ENCODE results near the gene ARPP21. TPM values are rescaled to one million over a fixed set of nuclear protein-coding genes. Genes with fewer than 3 reads are reported as not detected.

Gene ARPP21
- total and polyA plus RNA-seq, 7 experiments from 2014 or later = not detected

GRCh38 chr3:35748144-35748543 is 108.8 kb downstream of the ARPP21 start:
- Histone ChIP-seq H3K27ac (ENCODE audit: low read depth, low read length) (no peak overlapping the region), H3K4me3 (ENCODE audit: low read length) (no peak overlapping the region), H3K36me3 (ENCODE audit: control insufficient read depth in 2 of 3, insufficient read depth in 3 of 3, low read length in 3 of 3) (no peaks in the 10 kb centered on the region), H3K4me1 (ENCODE audit: control insufficient read depth in 2 of 2, insufficient read depth in 2 of 2, low read length in 2 of 2) (no peaks in the 10 kb centered on the region), H3K27me3 (ENCODE audit: control insufficient read depth in 2 of 2, insufficient read depth in 2 of 2, low read length in 2 of 2) (no peaks in the 10 kb centered on the region), H3K9me3 (ENCODE audit: control insufficient read depth in 2 of 3, low read length in 3 of 3) (no peaks in the 10 kb centered on the region)
- H3K9me3 Mint-ChIP-seq = peaks cover 0 to 10% (median 0%) of the 10 kb centered on the region in 11 donors
- H3K27ac Mint-ChIP-seq = no peak overlapping the region
- intact Hi-C loops (cut with micrococcal nuclease) = no loop called here
- H3K4me1 Mint-ChIP-seq = peaks cover 0 to 3% (median 0%) of the 10 kb centered on the region in 7 donors
- H3K27me3 Mint-ChIP-seq = no peaks in the 10 kb centered on the region
- POLR2A ChIA-PET = no interaction called here
- H3K36me3 Mint-ChIP-seq = no peaks in the 10 kb centered on the region
- no peak overlapping the region for H3K4me3 Mint-ChIP-seq
- CTCF ChIA-PET = no interaction called here
- DNase-seq (no peak), ATAC-seq (no peak)

- Mint-ChIP-seq H3K27me3 (peaks cover 0 to 4% (median 0%) of the 10 kb centered on the region in 5 donors), H3K36me3 (no peaks in the 10 kb centered on the region), H3K27ac (no peak overlapping the region), H3K4me1 (peaks cover 0 to 3% (median 0%) of the 10 kb centered on the region in 7 donors), H3K4me3 (no peak overlapping the region), H3K9me3 (peaks cover 0 to 10% (median 0%) of the 10 kb centered on the region in 11 donors)
- Histone ChIP-seq H3K4me1 (ENCODE audit: control insufficient read depth in 2 of 2, insufficient read depth in 2 of 2, low read length in 2 of 2) (no peaks in the 10 kb centered on the region), H3K27ac (ENCODE audit: low read depth, low read length) (no peak overlapping the region), H3K9me3 (ENCODE audit: control insufficient read depth in 2 of 3, low read length in 3 of 3) (no peaks in the 10 kb centered on the region), H3K36me3 (ENCODE audit: control insufficient read depth in 2 of 3, insufficient read depth in 3 of 3, low read length in 3 of 3) (no peaks in the 10 kb centered on the region), H3K4me3 (ENCODE audit: low read length) (no peak overlapping the region), H3K27me3 (ENCODE audit: control insufficient read depth in 2 of 2, insufficient read depth in 2 of 2, low read length in 2 of 2) (no peaks in the 10 kb centered on the region)
- POLR2A ChIA-PET = no interaction called here
- CTCF ChIA-PET = no interaction called here
- intact Hi-C loops (cut with micrococcal nuclease) = no loop called here
- no peak for ATAC-seq
- no peak for DNase-seq
These were observed 111.9 kb downstream of the ARPP21 start for GRCh38 chr3:35751207-35751606.

GRCh38 chr3:35757991-35758757 is 118.8 kb downstream of the ARPP21 start:
- ChIA-PET POLR2A (no interaction called here), CTCF (no interaction called here)
- intact Hi-C loops (cut with micrococcal nuclease) = no loop called here
- Mint-ChIP-seq H3K4me1 (no peaks in the 10 kb centered on the region), H3K27me3 (peaks cover 0 to 4% (median 0%) of the 10 kb centered on the region in 5 donors), H3K4me3 (no peak overlapping the region), H3K9me3 (peaks cover 0 to 13% (median 0%) of the 10 kb centered on the region in 11 donors), H3K27ac (no peak overlapping the region), H3K36me3 (no peaks in the 10 kb centered on the region)
- Histone ChIP-seq H3K36me3 (ENCODE audit: control insufficient read depth in 2 of 3, insufficient read depth in 3 of 3, low read length in 3 of 3) (no peaks in the 10 kb centered on the region), H3K27ac (ENCODE audit: low read depth, low read length) (no peak overlapping the region), H3K4me1 (ENCODE audit: control insufficient read depth in 2 of 2, insufficient read depth in 2 of 2, low read length in 2 of 2) (no peaks in the 10 kb centered on the region), H3K9me3 (ENCODE audit: control insufficient read depth in 2 of 3, low read length in 3 of 3) (no peaks in the 10 kb centered on the region), H3K27me3 (ENCODE audit: control insufficient read depth in 2 of 2, insufficient read depth in 2 of 2, low read length in 2 of 2) (no peaks in the 10 kb centered on the region), H3K4me3 (ENCODE audit: low read length) (no peak overlapping the region)
- no peak for DNase-seq
- no peak for ATAC-seq

- intact Hi-C loops (cut with micrococcal nuclease) = no loop called here
- Histone ChIP-seq H3K4me1 (ENCODE audit: control insufficient read depth in 2 of 2, insufficient read depth in 2 of 2, low read length in 2 of 2) (no peaks in the 10 kb centered on the region), H3K27me3 (ENCODE audit: control insufficient read depth in 2 of 2, insufficient read depth in 2 of 2, low read length in 2 of 2) (no peaks in the 10 kb centered on the region), H3K9me3 (ENCODE audit: control insufficient read depth in 2 of 3, low read length in 3 of 3) (no peaks in the 10 kb centered on the region), H3K36me3 (ENCODE audit: control insufficient read depth in 2 of 3, insufficient read depth in 3 of 3, low read length in 3 of 3) (no peaks in the 10 kb centered on the region), H3K27ac (ENCODE audit: low read depth, low read length) (no peak overlapping the region), H3K4me3 (ENCODE audit: low read length) (no peak overlapping the region)
- ChIA-PET CTCF (no interaction called here), POLR2A (no interaction called here)
- Mint-ChIP-seq H3K27me3 (peaks cover 0 to 2% (median 0%) of the 10 kb centered on the region in 5 donors), H3K27ac (no peak overlapping the region), H3K4me1 (no peaks in the 10 kb centered on the region), H3K36me3 (no peaks in the 10 kb centered on the region), H3K4me3 (no peak overlapping the region), H3K9me3 (peaks cover 0 to 13% (median 0%) of the 10 kb centered on the region in 11 donors)
- ATAC-seq = no peak
- DNase-seq = no peak
These were observed 120.8 kb downstream of the ARPP21 start for GRCh38 chr3:35760146-35760545.

- Mint-ChIP-seq H3K36me3 (no peaks in the 10 kb centered on the region), H3K9me3 (peaks cover 0 to 9% (median 0%) of the 10 kb centered on the region in 11 donors), H3K4me3 (no peak overlapping the region), H3K27me3 (no peaks in the 10 kb centered on the region), H3K4me1 (no peaks in the 10 kb centered on the region), H3K27ac (no peak overlapping the region)
- H3K27ac ChIP-seq (ENCODE audit: low read depth, low read length) = no peak overlapping the region
- ChIA-PET CTCF (no interaction called here), POLR2A (no interaction called here)
- no peaks in the 10 kb centered on the region for H3K4me1 ChIP-seq (ENCODE audit: control insufficient read depth in 2 of 2, insufficient read depth in 2 of 2, low read length in 2 of 2)
- no peaks in the 10 kb centered on the region for H3K9me3 ChIP-seq (ENCODE audit: control insufficient read depth in 2 of 3, low read length in 3 of 3)
- no peaks in the 10 kb centered on the region for H3K27me3 ChIP-seq (ENCODE audit: control insufficient read depth in 2 of 2, insufficient read depth in 2 of 2, low read length in 2 of 2)
- ATAC-seq (no peak), DNase-seq (no peak)
- H3K4me3 ChIP-seq (ENCODE audit: low read length) = no peak overlapping the region
- intact Hi-C loops (cut with micrococcal nuclease) = no loop called here
- no peaks in the 10 kb centered on the region for H3K36me3 ChIP-seq (ENCODE audit: control insufficient read depth in 2 of 3, insufficient read depth in 3 of 3, low read length in 3 of 3)
These were observed 122.0 kb downstream of the ARPP21 start for GRCh38 chr3:35761311-35761710.

GRCh38 chr3:35772381-35773015 is 133.2 kb downstream of the ARPP21 start:
- no peak overlapping the region for H3K27ac ChIP-seq (ENCODE audit: low read depth, low read length)
- Mint-ChIP-seq H3K36me3 (no peaks in the 10 kb centered on the region), H3K4me1 (no peaks in the 10 kb centered on the region), H3K9me3 (peaks cover 0 to 3% (median 0%) of the 10 kb centered on the region in 11 donors), H3K27me3 (no peaks in the 10 kb centered on the region), H3K4me3 (no peak overlapping the region), H3K27ac (no peak overlapping the region)
- intact Hi-C loops (cut with micrococcal nuclease) = no loop called here
- H3K27me3 ChIP-seq (ENCODE audit: control insufficient read depth in 2 of 2, insufficient read depth in 2 of 2, low read length in 2 of 2) = no peaks in the 10 kb centered on the region
- no peaks in the 10 kb centered on the region for H3K36me3 ChIP-seq (ENCODE audit: control insufficient read depth in 2 of 3, insufficient read depth in 3 of 3, low read length in 3 of 3)
- no peak for ATAC-seq
- no peak for DNase-seq
- H3K9me3 ChIP-seq (ENCODE audit: control insufficient read depth in 2 of 3, low read length in 3 of 3) = no peaks in the 10 kb centered on the region
- ChIA-PET CTCF (no interaction called here), POLR2A (no interaction called here)
- no peak overlapping the region for H3K4me3 ChIP-seq (ENCODE audit: low read length)
- H3K4me1 ChIP-seq (ENCODE audit: control insufficient read depth in 2 of 2, insufficient read depth in 2 of 2, low read length in 2 of 2) = no peaks in the 10 kb centered on the region

- Mint-ChIP-seq H3K4me3 (no peak overlapping the region), H3K36me3 (no peaks in the 10 kb centered on the region), H3K9me3 (peaks cover 0 to 3% (median 0%) of the 10 kb centered on the region in 11 donors), H3K27ac (no peak overlapping the region), H3K27me3 (no peaks in the 10 kb centered on the region), H3K4me1 (no peaks in the 10 kb centered on the region)
- ChIA-PET CTCF (no interaction called here), POLR2A (no interaction called here)
- Histone ChIP-seq H3K9me3 (ENCODE audit: control insufficient read depth in 2 of 3, low read length in 3 of 3) (no peaks in the 10 kb centered on the region), H3K4me3 (ENCODE audit: low read length) (no peak overlapping the region), H3K36me3 (ENCODE audit: control insufficient read depth in 2 of 3, insufficient read depth in 3 of 3, low read length in 3 of 3) (no peaks in the 10 kb centered on the region), H3K4me1 (ENCODE audit: control insufficient read depth in 2 of 2, insufficient read depth in 2 of 2, low read length in 2 of 2) (no peaks in the 10 kb centered on the region), H3K27me3 (ENCODE audit: control insufficient read depth in 2 of 2, insufficient read depth in 2 of 2, low read length in 2 of 2) (no peaks in the 10 kb centered on the region), H3K27ac (ENCODE audit: low read depth, low read length) (no peak overlapping the region)
- no peak for ATAC-seq
- no peak for DNase-seq
- intact Hi-C loops (cut with micrococcal nuclease) = no loop called here
These were observed 134.1 kb downstream of the ARPP21 start for GRCh38 chr3:35773417-35773816.
